ENCODE data around the gene DCST1.

DNA sequence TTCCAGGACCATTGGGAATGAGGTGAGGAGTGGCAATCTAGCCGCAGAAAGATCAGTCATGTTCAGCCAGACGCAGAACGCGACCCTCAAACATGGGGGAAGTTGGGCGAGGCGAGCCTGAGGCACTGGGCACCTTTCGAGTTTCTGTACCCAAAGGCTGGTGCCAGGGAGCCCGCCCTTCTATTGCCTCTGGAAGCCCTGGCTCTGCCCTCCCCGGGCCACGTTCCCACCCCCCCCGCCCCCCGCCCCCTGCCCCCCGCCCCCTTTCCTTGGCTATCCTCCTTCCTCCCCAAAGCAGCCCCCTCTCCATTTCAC, 33.3 kb upstream of the DCST1 start:
- TF ChIP-seq, protein P1, sequence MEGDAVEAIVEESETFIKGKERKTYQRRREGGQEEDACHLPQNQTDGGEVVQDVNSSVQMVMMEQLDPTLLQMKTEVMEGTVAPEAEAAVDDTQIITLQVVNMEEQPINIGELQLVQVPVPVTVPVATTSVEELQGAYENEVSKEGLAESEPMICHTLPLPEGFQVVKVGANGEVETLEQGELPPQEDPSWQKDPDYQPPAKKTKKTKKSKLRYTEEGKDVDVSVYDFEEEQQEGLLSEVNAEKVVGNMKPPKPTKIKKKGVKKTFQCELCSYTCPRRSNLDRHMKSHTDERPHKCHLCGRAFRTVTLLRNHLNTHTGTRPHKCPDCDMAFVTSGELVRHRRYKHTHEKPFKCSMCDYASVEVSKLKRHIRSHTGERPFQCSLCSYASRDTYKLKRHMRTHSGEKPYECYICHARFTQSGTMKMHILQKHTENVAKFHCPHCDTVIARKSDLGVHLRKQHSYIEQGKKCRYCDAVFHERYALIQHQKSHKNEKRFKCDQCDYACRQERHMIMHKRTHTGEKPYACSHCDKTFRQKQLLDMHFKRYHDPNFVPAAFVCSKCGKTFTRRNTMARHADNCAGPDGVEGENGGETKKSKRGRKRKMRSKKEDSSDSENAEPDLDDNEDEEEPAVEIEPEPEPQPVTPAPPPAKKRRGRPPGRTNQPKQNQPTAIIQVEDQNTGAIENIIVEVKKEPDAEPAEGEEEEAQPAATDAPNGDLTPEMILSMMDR (conservative IDR thresholded peaks at IDR 0.05; ENCODE audit: low read length): no peak
- no peak for TF ChIP-seq EZH2phosphoT487 (IDR thresholded peaks at IDR 0.05; ENCODE audit: borderline replicate concordance, low read depth, low read length)
